Stimulated activated effector memory CD8-positive, alpha-beta T cell treated with anti-CD3 and anti-CD28 coated beads, Interleukin-12 subunit alpha, Interleukin-12 subunit beta, amount 100 ng/mL, for 72 hours (primary cell): ENCODE results near the gene EDNRB.
"Not testable (repeated sequence)": the region's sequence is repeated elsewhere in the genome, so short reads cannot be mapped to it uniquely, and the experiment has no call there.

Experiments used
- ATAC-seq: fragments of 150-1000 bp; cut with Tn5 transposase; 2 replicates; pipeline ENCODE4 v1.10.0; 2021
- DNase-seq, 2 donors: peaks; one replicate each; pipeline ENCODE4 v3.0.0; 2021 to 2022; ENCODE audit warnings: low spot score in 2 of 2
- H3K27ac Mint-ChIP-seq: one replicate; pipeline ENCODE4 v1.8.0; 2022; ENCODE audit warnings: mild to moderate bottlenecking, mixed read lengths
- H3K36me3 Mint-ChIP-seq: one replicate; pipeline ENCODE4 v1.8.0; 2022; ENCODE audit warnings: mild to moderate bottlenecking, mixed read lengths
- H3K4me1 Mint-ChIP-seq: one replicate; pipeline ENCODE4 v1.8.0; 2022; ENCODE audit warnings: mixed read lengths
- H3K4me3 Mint-ChIP-seq: one replicate; pipeline ENCODE4 v1.8.0; 2022; ENCODE audit warnings: mild to moderate bottlenecking, mixed read lengths
- H3K9me3 Mint-ChIP-seq: one replicate; pipeline ENCODE4 v1.8.0; 2022; ENCODE audit warnings: mixed read lengths

Gene EDNRB

GRCh38 chr13:77918391-77919245 lies at the start of gene EDNRB:
TSS of gene EDNRB (minus strand) at chr13:77918831. CDS start at chr13:77918573, 258 bp downstream.
- DNase-seq (peak in 1 of 2 donors; percentile 49), ATAC-seq (peak; percentile 32)
- no peak within 1 kb of the TSS for H3K27ac Mint-ChIP-seq
- no peaks in the 10 kb centered on the region for H3K4me1 Mint-ChIP-seq
- no peak within 1 kb of the TSS for H3K4me3 Mint-ChIP-seq
- no peaks in the 10 kb centered on the region for H3K9me3 Mint-ChIP-seq
- H3K36me3 Mint-ChIP-seq = no peaks in the 10 kb centered on the region

- no peak overlapping the region for H3K27ac Mint-ChIP-seq
- H3K4me1 Mint-ChIP-seq = peaks cover under 1% of the 10 kb centered on the region
- no peaks in the 10 kb centered on the region for H3K36me3 Mint-ChIP-seq
- DNase-seq = no peak
- H3K9me3 Mint-ChIP-seq = peaks cover under 1% of the 10 kb centered on the region
- no peak for ATAC-seq
- H3K4me3 Mint-ChIP-seq = no peak overlapping the region
These were observed 48.0 kb upstream of the EDNRB start for GRCh38 chr13:77966671-77967070.

- no peak overlapping the region for H3K4me3 Mint-ChIP-seq
- no peaks in the 10 kb centered on the region for H3K4me1 Mint-ChIP-seq
- no peaks in the 10 kb centered on the region for H3K36me3 Mint-ChIP-seq
- DNase-seq = no peak
- no peak for ATAC-seq
- H3K27ac Mint-ChIP-seq = no peak overlapping the region
- no peaks in the 10 kb centered on the region for H3K9me3 Mint-ChIP-seq
These were observed 34.1 kb upstream of the EDNRB start for GRCh38 chr13:77952737-77953136.

GRCh38 chr13:77952276-77952675 lies 33.6 kb upstream of the EDNRB start:
- Mint-ChIP-seq H3K4me1 (no peaks in the 10 kb centered on the region), H3K4me3 (no peak overlapping the region), H3K36me3 (no peaks in the 10 kb centered on the region), H3K27ac (no peak overlapping the region), H3K9me3 (no peaks in the 10 kb centered on the region)
- DNase-seq (no peak), ATAC-seq (no peak)

- Mint-ChIP-seq H3K4me3 (no peak overlapping the region), H3K4me1 (no peaks in the 10 kb centered on the region), H3K9me3 (no peaks in the 10 kb centered on the region), H3K36me3 (no peaks in the 10 kb centered on the region), H3K27ac (no peak overlapping the region)
- ATAC-seq = no peak
- DNase-seq = no peak
These were observed 27.9 kb upstream of the EDNRB start for GRCh38 chr13:77946522-77946921.

GRCh38 chr13:77935063-77935462 lies 16.4 kb upstream of the EDNRB start:
- not testable (repeated sequence) for ATAC-seq, H3K4me3 Mint-ChIP-seq, H3K27ac Mint-ChIP-seq, H3K36me3 Mint-ChIP-seq, H3K4me1 Mint-ChIP-seq, H3K9me3 Mint-ChIP-seq, DNase-seq

GRCh38 chr13:77930430-77930829 lies 11.8 kb upstream of the EDNRB start:
- Mint-ChIP-seq H3K27ac (no peak overlapping the region), H3K9me3 (no peaks in the 10 kb centered on the region), H3K36me3 (no peaks in the 10 kb centered on the region), H3K4me1 (no peaks in the 10 kb centered on the region), H3K4me3 (no peak overlapping the region)
- no peak for ATAC-seq
- DNase-seq = no peak

GRCh38 chr13:77928909-77929308 lies 10.3 kb upstream of the EDNRB start:
- ATAC-seq (peak; percentile 89), DNase-seq (no peak)
- Mint-ChIP-seq H3K27ac (no peak overlapping the region), H3K36me3 (no peaks in the 10 kb centered on the region), H3K4me3 (no peak overlapping the region), H3K4me1 (no peaks in the 10 kb centered on the region), H3K9me3 (peaks cover 3% of the 10 kb centered on the region)

GRCh38 chr13:77925616-77926015 lies 7.0 kb upstream of the EDNRB start:
- H3K36me3 Mint-ChIP-seq = no peaks in the 10 kb centered on the region
- no peaks in the 10 kb centered on the region for H3K4me1 Mint-ChIP-seq
- no peak for ATAC-seq
- peaks cover 3% of the 10 kb centered on the region for H3K9me3 Mint-ChIP-seq
- DNase-seq = no peak
- no peak overlapping the region for H3K27ac Mint-ChIP-seq
- no peak overlapping the region for H3K4me3 Mint-ChIP-seq

GRCh38 chr13:77919921-77920294 lies 1.3 kb upstream of the EDNRB start:
- Mint-ChIP-seq H3K27ac (no peak overlapping the region), H3K4me1 (no peaks in the 10 kb centered on the region), H3K4me3 (no peak overlapping the region), H3K36me3 (no peaks in the 10 kb centered on the region), H3K9me3 (peaks cover 2% of the 10 kb centered on the region)
- peak; percentile 21 for ATAC-seq
- no peak for DNase-seq

- Mint-ChIP-seq H3K27ac (no peak overlapping the region), H3K4me1 (no peaks in the 10 kb centered on the region), H3K36me3 (no peaks in the 10 kb centered on the region), H3K9me3 (no peaks in the 10 kb centered on the region), H3K4me3 (no peak overlapping the region)
- ATAC-seq (peak; percentile 43), DNase-seq (no peak)
These were observed 752 bp upstream of the EDNRB start for GRCh38 chr13:77919246-77919920.

- no peak overlapping the region for H3K4me3 Mint-ChIP-seq
- H3K4me1 Mint-ChIP-seq = no peaks in the 10 kb centered on the region
- H3K27ac Mint-ChIP-seq = no peak overlapping the region
- no peak for DNase-seq
- H3K36me3 Mint-ChIP-seq = no peaks in the 10 kb centered on the region
- ATAC-seq = no peak
- H3K9me3 Mint-ChIP-seq = no peaks in the 10 kb centered on the region
These were observed 2.1 kb downstream of the EDNRB start for GRCh38 chr13:77916488-77916887.

GRCh38 chr13:77915686-77916085 lies 2.9 kb downstream of the EDNRB start:
- no peak overlapping the region for H3K27ac Mint-ChIP-seq
- no peaks in the 10 kb centered on the region for H3K4me1 Mint-ChIP-seq
- no peak for ATAC-seq
- H3K36me3 Mint-ChIP-seq = no peaks in the 10 kb centered on the region
- H3K9me3 Mint-ChIP-seq = no peaks in the 10 kb centered on the region
- H3K4me3 Mint-ChIP-seq = no peak overlapping the region
- no peak for DNase-seq

- H3K9me3 Mint-ChIP-seq = no peaks in the 10 kb centered on the region
- H3K27ac Mint-ChIP-seq = no peak overlapping the region
- H3K4me1 Mint-ChIP-seq = no peaks in the 10 kb centered on the region
- no peak overlapping the region for H3K4me3 Mint-ChIP-seq
- no peak for ATAC-seq
- no peaks in the 10 kb centered on the region for H3K36me3 Mint-ChIP-seq
- DNase-seq = no peak
These were observed 5.6 kb downstream of the EDNRB start for GRCh38 chr13:77913003-77913402.

- no peaks in the 10 kb centered on the region for H3K36me3 Mint-ChIP-seq
- no peaks in the 10 kb centered on the region for H3K4me1 Mint-ChIP-seq
- no peak for ATAC-seq
- no peaks in the 10 kb centered on the region for H3K9me3 Mint-ChIP-seq
- H3K27ac Mint-ChIP-seq = no peak overlapping the region
- no peak overlapping the region for H3K4me3 Mint-ChIP-seq
- DNase-seq = no peak
These were observed 6.9 kb downstream of the EDNRB start for GRCh38 chr13:77911751-77912150.

- no peaks in the 10 kb centered on the region for H3K9me3 Mint-ChIP-seq
- no peak overlapping the region for H3K27ac Mint-ChIP-seq
- no peaks in the 10 kb centered on the region for H3K36me3 Mint-ChIP-seq
- H3K4me3 Mint-ChIP-seq = no peak overlapping the region
- ATAC-seq (no peak), DNase-seq (no peak)
- H3K4me1 Mint-ChIP-seq = no peaks in the 10 kb centered on the region
These were observed 8.8 kb downstream of the EDNRB start for GRCh38 chr13:77909827-77910226.
